ENCODE results near the gene RMND5A.
"Not testable (repeated sequence)": the region's sequence is repeated elsewhere in the genome, so short reads cannot be mapped to it uniquely, and the experiment has no call there.

The RMND5A gene

GRCh38 chr2:86719637-86720539, at the start of gene RMND5A:
Gene RMND5A, plus strand, starts transcription at chr2:86720291. Its CDS starts 377 bp downstream, at chr2:86720668.
- peak; percentile 89 for DNase-seq

- no peak for DNase-seq
Observed at GRCh38 chr2:86671337-86671981, 48.6 kb upstream of the RMND5A start.

- no peak for DNase-seq
Observed at GRCh38 chr2:86672027-86672545, 48.0 kb upstream of the RMND5A start.

- no peak for DNase-seq
Observed at GRCh38 chr2:86673011-86673410, 47.1 kb upstream of the RMND5A start.

GRCh38 chr2:86673986-86674670, 46.0 kb upstream of the RMND5A start:
- no peak for DNase-seq

- no peak for DNase-seq
Observed at GRCh38 chr2:86675104-86675503, 45.0 kb upstream of the RMND5A start.

- no peak for DNase-seq
Observed at GRCh38 chr2:86675511-86676015, 44.5 kb upstream of the RMND5A start.

- no peak for DNase-seq
Observed at GRCh38 chr2:86677816-86678215, 42.3 kb upstream of the RMND5A start.

- no peak for DNase-seq
Observed at GRCh38 chr2:86679036-86679435, 41.1 kb upstream of the RMND5A start.

GRCh38 chr2:86685351-86685750, 34.7 kb upstream of the RMND5A start:
- DNase-seq, result no peak

GRCh38 chr2:86686460-86686859, 33.6 kb upstream of the RMND5A start:
- DNase-seq, result no peak

GRCh38 chr2:86686905-86687304, 33.2 kb upstream of the RMND5A start:
- DNase-seq, result no peak

- no peak for DNase-seq
Observed at GRCh38 chr2:86695053-86695691, 24.9 kb upstream of the RMND5A start.

GRCh38 chr2:86697551-86698104, 22.5 kb upstream of the RMND5A start:
- DNase-seq, result no peak

GRCh38 chr2:86700690-86701089, 19.4 kb upstream of the RMND5A start:
- no peak for DNase-seq

GRCh38 chr2:86703704-86704361, 16.3 kb upstream of the RMND5A start:
- DNase-seq, result peak; percentile 81

GRCh38 chr2:86704459-86704971, 15.6 kb upstream of the RMND5A start:
- DNase-seq, result no peak

GRCh38 chr2:86706220-86706619, 13.9 kb upstream of the RMND5A start:
- no peak for DNase-seq

- no peak for DNase-seq
Observed at GRCh38 chr2:86706935-86707334, 13.2 kb upstream of the RMND5A start.

GRCh38 chr2:86708126-86708525, 12.0 kb upstream of the RMND5A start:
- DNase-seq, result not testable (repeated sequence)

GRCh38 chr2:86714579-86715173, 5.4 kb upstream of the RMND5A start:
- DNase-seq, result not testable (repeated sequence)

Measured in COR-L47 (cell line).